Stimulated activated CD8-positive, alpha-beta memory T cell treated with anti-CD3 and anti-CD28 coated beads, Interleukin-15, amount 100 ng/mL, for 48 hours (primary cell): ENCODE results near the gene PJA2.
A peak's percentile ranks its signal among the peaks of the same experiment; 100 is the strongest.

Source experiments
- DNase-seq, 2 donors: peaks; one replicate each; pipeline ENCODE4 v3.0.0-alpha.2; 2020; ENCODE audit warnings: low read depth in 2 of 2

PJA2 gene

GRCh38 chr5:109408991-109409843, 557 bp downstream of the PJA2 start:
- DNase-seq, result peak; percentile 75

- DNase-seq, result no peak
Observed at GRCh38 chr5:109407913-109408312, 1.9 kb downstream of the PJA2 start.

DNA sequence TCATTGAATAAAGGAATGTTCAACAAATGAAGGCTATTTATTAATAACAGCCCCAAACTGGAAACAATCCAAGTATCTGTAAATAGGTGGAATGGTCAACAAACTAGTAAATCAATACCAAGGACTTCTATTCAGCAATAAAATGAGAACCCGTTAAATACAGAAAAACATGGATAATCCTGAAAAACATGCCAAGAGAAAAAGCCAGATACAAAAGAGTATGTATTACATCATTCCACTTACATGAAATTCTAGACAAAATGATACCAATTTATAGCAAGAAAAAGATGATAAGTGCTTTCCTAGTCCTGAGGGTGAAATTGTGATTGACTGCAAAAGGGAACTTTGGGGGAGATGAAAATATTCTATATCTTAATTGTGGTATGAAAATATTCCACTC, 3.1 kb downstream of the PJA2 start:
- no peak for DNase-seq

DNA sequence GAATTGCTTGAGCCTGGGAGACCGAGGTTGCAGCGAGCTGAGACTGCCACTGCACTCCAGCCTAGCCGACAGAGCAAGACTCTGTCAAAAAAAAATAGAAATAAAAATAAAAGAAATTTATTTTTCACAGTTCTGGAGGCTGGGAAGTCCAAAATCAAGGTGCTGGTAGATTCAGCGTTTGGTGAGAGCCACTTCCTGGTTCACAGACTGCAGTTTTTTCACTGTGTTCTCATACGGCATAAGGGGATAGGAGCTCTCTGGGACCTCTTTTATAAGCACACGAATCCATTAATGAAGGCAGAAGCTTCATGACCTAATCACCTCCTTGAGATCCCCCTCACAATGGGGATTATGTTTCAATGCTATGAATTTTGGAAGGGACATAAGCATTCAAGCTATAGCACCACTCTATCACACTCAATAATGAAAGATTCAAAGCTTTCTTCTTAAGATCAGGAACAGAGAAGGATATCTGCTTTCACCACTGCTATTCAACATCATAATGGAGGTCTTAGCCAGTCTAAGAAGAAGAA, 5.3 kb downstream of the PJA2 start:
- no peak for DNase-seq

DNA sequence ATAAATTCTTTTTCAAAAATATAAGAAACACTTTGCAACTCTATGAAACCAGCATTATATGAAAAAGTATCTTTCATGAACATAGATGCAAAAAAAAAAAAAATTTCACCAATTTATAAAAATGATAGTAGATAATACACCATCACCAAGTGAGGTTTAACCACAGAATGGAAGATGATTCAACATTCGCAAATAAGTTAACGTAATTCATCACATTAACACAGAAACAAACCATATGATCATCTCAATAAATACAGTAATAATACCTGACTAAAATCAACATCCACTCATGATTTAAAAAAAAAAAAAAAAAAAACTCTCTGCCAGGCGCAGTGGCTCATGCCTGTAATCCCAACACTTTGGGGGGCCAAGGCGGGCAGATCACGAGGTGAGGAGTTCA, 6.3 kb downstream of the PJA2 start:
- DNase-seq, result no peak

- DNase-seq, result no peak
Observed at GRCh38 chr5:109399092-109399759, 10.5 kb downstream of the PJA2 start.

- no peak for DNase-seq
Observed at GRCh38 chr5:109396965-109397364, 12.8 kb downstream of the PJA2 start.

GRCh38 chr5:109394806-109395205, 15.0 kb downstream of the PJA2 start:
- DNase-seq, result no peak

- DNase-seq, result no peak
Observed at GRCh38 chr5:109390188-109390587, 19.6 kb downstream of the PJA2 start.

DNA sequence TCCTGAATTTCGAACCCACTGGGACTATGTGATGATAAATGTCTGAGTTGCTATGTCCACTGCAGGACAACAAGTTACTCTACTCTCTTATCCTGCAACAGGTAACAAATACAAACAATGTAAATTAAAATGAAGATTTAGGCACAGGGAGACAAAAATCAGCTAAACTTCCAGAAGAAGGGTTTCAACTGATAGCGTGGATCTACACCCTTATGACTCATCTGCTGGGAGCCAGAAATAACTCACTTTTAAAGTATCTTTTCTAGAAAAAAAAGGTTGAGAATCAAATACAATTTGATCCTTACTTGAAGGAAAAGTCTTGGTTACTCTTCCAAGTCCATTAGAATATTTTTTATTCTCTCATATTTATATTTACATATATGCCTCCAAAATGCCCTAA, 21.4 kb downstream of the PJA2 start:
- DNase-seq, result no peak

- DNase-seq, result no peak
Observed at GRCh38 chr5:109387408-109387974, 22.3 kb downstream of the PJA2 start.

- no peak for DNase-seq
Observed at GRCh38 chr5:109378095-109378494, 31.7 kb downstream of the PJA2 start.

DNA sequence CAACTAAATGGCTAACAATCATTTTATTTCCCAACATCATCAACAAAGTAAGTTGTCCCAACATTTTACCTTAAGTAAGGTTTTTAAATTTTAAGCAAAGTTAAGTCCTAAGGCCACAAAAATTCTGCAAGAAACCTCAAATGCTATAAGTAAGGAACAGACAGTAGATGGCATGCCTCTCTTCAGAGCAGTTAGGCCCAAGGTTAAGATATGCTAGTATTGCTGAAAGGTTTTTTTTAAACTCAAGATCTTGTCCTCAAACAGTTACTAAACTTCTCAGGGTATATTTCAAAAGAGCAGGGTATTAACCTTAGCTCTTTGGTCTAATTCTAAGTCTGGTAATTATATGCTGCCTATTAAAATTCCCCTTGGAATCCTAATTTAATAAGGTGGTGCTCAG, 35.1 kb downstream of the PJA2 start:
- no peak for DNase-seq

DNA sequence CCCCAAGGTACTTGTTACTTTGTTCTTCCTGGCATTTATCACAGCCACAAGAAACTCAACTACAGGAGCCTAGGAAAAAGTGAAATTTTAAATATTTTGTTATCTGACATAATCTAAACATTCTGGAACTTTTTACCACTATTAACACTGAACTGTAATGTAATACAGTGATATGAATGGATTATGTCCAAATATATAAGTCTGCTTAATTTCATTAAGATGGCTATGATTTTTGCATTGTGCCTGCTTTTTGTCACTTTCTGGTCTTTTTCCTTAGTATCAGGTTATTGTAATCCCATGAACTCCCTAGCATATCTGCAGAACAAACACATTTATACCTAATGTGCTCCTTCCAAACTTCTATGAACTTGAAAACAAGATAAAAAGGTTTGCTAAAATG, 35.8 kb downstream of the PJA2 start:
- no peak for DNase-seq

- no peak for DNase-seq
Observed at GRCh38 chr5:109370343-109370742, 39.4 kb downstream of the PJA2 start.

DNA sequence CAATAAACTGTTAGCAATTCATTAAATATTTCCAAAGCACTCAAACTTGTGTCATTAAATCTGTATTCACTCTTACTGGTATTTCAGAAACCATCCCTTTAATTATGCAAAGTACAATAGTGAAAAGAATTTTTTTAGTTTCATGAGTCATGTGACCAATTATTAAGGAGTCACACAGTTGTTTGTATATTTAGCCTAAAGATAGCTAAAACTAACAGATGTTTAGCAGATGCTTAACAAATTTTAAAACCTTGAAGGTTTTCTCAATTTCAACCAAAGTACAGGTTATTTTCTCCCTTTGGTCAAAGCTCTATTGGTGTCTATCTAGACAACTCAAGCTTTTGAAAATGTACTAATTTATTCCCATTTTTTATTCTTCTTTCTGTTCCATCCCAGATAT, 44.1 kb downstream of the PJA2 start:
- DNase-seq, result no peak

DNA sequence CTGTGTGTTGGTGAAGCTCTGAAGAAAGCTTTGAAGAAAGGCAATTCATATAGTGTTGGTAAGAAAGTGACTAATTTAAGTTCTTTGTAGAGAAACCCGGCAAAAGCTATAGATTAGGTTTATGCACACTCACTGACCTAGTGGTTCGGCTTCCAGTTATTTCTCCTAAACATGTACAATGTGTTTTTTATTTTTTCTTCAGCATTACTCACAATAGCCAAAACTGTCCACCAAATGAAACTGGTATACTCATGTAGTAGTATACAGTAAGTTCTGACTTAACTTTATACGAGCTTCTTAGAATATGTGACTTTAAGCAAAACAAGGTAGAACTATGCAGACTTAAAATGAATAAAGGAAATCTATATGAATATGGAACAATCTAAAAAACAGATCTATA, 44.8 kb downstream of the PJA2 start:
- DNase-seq, result no peak

DNA sequence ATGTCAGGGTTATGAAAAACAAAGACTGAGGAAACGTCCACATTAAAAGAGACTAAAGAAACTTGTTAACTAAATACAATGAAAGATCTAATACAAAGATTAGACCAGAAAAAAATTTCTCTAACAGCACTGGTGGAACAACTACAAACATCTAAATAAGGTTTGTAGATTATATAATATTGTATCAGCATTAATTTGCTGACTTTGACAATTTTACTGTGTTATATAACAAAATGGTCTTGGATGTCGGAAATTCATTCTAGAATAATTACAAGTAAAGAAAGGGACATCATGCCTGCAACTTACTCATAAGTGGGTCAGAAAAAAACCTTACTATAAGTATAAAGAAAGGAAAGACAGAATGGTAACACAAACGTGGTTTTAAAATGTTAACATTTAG, 50.1 kb downstream of the PJA2 start:
- DNase-seq, result no peak

GRCh38 chr5:109357807-109358206, 52.0 kb downstream of the PJA2 start:
- DNase-seq, result no peak

DNA sequence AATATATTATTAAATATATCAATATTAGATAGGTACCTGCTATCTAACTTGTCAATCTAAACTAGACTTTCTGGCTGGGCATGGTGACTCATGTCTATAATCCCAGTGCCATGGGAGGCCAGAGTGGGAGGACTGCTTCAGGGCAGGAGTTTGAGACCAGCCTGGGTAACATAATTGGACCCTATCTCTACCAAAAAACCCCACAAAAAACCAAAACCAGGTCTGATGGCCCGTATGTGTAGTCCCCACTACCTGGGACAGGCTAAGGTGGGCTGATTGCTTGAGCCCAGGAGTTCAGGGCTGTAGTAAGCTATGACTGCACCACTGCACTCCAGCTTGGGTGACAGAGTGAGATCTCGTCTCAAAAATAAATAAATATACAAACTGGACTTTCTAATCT, 55.0 kb downstream of the PJA2 start:
- DNase-seq, result no peak

DNA sequence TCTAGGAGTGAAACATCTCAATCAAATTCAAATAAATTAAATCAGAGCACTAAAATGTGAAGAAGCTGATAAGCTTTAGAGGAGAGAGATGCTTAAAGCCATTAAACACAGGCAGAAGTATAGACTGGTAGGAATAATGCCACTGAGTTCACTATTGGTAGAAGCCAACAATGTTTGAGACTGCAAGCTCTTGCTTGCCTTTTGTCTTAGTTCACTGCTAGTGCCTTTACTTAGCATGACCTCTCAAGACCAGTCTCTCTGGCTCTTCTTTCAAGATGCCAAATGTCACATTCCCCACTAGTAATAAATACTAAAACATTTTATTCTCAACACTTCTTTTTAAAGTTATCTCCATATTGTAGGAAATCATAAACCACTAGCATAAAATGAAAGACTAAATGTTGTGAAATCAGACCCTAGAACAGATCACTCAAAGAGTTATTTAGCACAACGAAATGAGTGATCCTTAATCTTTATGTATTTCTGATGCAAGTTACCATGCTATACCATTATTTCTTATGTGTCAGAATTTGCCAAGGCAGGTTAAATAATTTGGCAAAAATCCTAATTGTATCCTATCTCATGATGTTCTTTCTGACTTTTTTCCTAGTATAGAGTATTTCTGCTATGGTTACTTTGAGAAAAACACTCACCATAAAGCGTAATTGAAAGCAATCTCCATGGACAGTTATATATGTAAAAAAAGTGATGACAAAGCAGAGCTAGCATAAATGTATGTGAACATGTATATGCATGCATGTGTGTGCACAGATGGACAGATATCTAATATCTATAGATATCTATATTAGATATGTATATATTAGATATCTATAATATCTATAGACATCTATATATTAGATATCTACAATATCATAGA, 57.5 kb downstream of the PJA2 start:
- DNase-seq, result no peak
